ENCODE results near the gene NDUFB7. TPM values are rescaled to one million over a fixed set of nuclear protein-coding genes. Genes with fewer than 3 reads are reported as not detected.
"Not testable (repeated sequence)": the region's sequence is repeated elsewhere in the genome, so short reads cannot be mapped to it uniquely, and the experiment has no call there.

NDUFB7 gene
- total RNA-seq, 1 donor from 2014 or later: 612 TPM

GRCh38 chr19:14612657-14613056 lies 40.8 kb upstream of the NDUFB7 start:
- H3K36me3 ChIP-seq: no peaks in the 10 kb centered on the region
- intact Hi-C loops (cut with DNase I): no loop called here
- no peak overlapping the region for H3K27ac ChIP-seq
- TF ChIP-seq, protein P1, sequence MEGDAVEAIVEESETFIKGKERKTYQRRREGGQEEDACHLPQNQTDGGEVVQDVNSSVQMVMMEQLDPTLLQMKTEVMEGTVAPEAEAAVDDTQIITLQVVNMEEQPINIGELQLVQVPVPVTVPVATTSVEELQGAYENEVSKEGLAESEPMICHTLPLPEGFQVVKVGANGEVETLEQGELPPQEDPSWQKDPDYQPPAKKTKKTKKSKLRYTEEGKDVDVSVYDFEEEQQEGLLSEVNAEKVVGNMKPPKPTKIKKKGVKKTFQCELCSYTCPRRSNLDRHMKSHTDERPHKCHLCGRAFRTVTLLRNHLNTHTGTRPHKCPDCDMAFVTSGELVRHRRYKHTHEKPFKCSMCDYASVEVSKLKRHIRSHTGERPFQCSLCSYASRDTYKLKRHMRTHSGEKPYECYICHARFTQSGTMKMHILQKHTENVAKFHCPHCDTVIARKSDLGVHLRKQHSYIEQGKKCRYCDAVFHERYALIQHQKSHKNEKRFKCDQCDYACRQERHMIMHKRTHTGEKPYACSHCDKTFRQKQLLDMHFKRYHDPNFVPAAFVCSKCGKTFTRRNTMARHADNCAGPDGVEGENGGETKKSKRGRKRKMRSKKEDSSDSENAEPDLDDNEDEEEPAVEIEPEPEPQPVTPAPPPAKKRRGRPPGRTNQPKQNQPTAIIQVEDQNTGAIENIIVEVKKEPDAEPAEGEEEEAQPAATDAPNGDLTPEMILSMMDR (IDR thresholded peaks at IDR 0.05): no peak
- no peak overlapping the region for H3K4me3 ChIP-seq
- no peaks in the 10 kb centered on the region for H3K4me1 ChIP-seq
- H3K27me3 ChIP-seq: no peaks in the 10 kb centered on the region
- H3K9me3 ChIP-seq: no peaks in the 10 kb centered on the region
- DNase-seq (ENCODE audit: low spot score in 2 of 2): no peak

DNA sequence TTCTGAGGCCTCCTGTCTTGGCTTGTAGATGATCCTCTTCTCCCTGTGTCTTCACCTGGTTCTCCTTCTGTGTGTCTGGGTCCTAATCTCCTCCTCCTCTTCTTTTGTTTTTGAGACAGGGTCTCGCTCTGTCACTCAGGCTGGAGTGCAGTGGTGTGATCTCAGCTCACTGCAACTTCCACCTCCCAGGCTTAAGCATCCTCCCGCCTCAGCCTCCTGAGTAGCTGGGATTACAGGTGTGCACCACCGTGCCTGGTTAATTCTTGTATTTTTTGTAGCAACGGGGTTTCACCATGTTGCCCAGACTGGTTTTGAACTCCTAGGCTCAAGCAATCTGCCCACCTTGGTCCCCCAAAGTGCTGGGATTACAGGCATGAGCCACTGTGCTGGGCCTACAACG lies 40.4 kb upstream of the NDUFB7 start:
- H3K4me3 ChIP-seq; H3K4me1 ChIP-seq; DNase-seq (ENCODE audit: low spot score in 2 of 2); H3K27ac ChIP-seq; H3K9me3 ChIP-seq; intact Hi-C loops (cut with DNase I); H3K27me3 ChIP-seq; H3K36me3 ChIP-seq: not testable (repeated sequence)

DNA sequence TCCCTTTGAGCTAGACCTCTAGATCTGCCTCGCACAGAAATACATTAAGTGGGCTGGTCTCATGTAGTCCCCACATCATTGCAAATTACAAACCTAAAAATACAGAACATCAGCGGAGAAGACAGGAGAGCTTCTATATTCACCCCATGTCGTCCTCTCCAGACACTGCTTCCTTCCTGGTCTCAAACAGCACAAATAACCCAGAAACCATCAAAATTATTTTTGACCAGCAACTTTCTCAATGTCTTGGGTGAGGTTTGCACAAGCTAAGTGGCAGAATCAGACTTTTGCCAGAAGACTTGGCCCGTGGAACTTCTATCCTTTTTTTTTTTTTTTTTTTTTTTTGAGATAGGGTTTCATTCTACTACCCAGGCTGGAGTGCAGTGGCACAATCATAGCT lies 39.2 kb upstream of the NDUFB7 start:
- intact Hi-C loops (cut with DNase I): no loop called here
- H3K4me1 ChIP-seq: no peaks in the 10 kb centered on the region
- H3K4me3 ChIP-seq: no peak overlapping the region
- TF ChIP-seq, protein P1 (IDR thresholded peaks at IDR 0.05): no peak
- H3K27ac ChIP-seq: no peak overlapping the region
- no peaks in the 10 kb centered on the region for H3K36me3 ChIP-seq
- H3K27me3 ChIP-seq: no peaks in the 10 kb centered on the region
- no peaks in the 10 kb centered on the region for H3K9me3 ChIP-seq
- DNase-seq (ENCODE audit: low spot score in 2 of 2): no peak

- no peak overlapping the region for H3K4me3 ChIP-seq
- H3K27ac ChIP-seq: no peak overlapping the region
- no peak for DNase-seq (ENCODE audit: low spot score in 2 of 2)
- no peaks in the 10 kb centered on the region for H3K9me3 ChIP-seq
- intact Hi-C loops (cut with DNase I): no loop called here
- no peaks in the 10 kb centered on the region for H3K27me3 ChIP-seq
- H3K36me3 ChIP-seq: no peaks in the 10 kb centered on the region
- H3K4me1 ChIP-seq: no peaks in the 10 kb centered on the region
- TF ChIP-seq, protein P1 (IDR thresholded peaks at IDR 0.05): no peak
Observed at GRCh38 chr19:14606627-14607026, 34.8 kb upstream of the NDUFB7 start.

- Histone ChIP-seq H3K4me3 (no peak overlapping the region), H3K27ac (no peak overlapping the region), H3K36me3 (no peaks in the 10 kb centered on the region), H3K27me3 (no peaks in the 10 kb centered on the region), H3K9me3 (no peaks in the 10 kb centered on the region), H3K4me1 (no peaks in the 10 kb centered on the region)
- no peak for DNase-seq (ENCODE audit: low spot score in 2 of 2)
- TF ChIP-seq, protein P1 (IDR thresholded peaks at IDR 0.05): no peak
- intact Hi-C loops (cut with DNase I): no loop called here
Observed at GRCh38 chr19:14603990-14604387, 32.1 kb upstream of the NDUFB7 start.

DNA sequence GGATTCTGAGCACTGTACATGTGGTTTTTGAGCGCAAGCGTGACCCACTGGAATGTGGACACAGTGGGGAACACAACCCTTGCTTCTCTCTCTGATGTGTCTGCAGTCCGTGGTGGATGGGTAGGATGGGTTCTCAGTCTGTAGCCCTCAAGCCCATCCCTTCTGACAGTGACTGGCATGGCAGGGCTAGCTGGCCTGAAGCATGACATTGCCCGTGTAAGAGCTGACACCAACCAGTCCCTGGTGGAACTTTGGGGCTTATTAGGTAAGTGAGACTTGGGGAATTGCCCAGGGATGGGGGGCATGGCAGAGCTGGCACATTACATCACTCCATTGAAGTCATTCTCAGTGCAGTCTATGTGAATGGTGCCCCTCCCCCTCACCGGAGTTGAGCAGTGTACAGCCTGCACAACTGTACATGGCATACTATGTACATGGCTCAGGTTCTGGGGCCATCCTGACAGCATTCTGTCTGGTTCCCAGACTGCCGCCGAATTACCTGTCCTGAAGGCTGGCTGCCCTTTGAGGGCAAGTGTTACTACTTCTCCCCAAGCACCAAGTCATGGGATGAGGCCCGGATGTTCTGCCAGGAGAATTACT lies 27.8 kb upstream of the NDUFB7 start:
- Histone ChIP-seq H3K4me3 (no peak overlapping the region), H3K36me3 (no peaks in the 10 kb centered on the region), H3K4me1 (no peaks in the 10 kb centered on the region), H3K27ac (no peak overlapping the region), H3K9me3 (no peaks in the 10 kb centered on the region), H3K27me3 (no peaks in the 10 kb centered on the region)
- intact Hi-C loops (cut with DNase I): no loop called here
- no peak for DNase-seq (ENCODE audit: low spot score in 2 of 2)
- TF ChIP-seq, protein P1 (IDR thresholded peaks at IDR 0.05): no peak

Measured in ascending aorta (tissue), 2 donors.